GM12801 (cell line): ENCODE data around the gene UTS2.

Source experiments
- TF ChIP-seq, protein P1 (sequence below): IDR thresholded peaks from one replicate; pipeline ENCODE4 v1.5.1; 2011; ENCODE audit warnings: control low read depth; ENCODE audit not compliant: insufficient read length; ENCODE audit errors: extremely low read depth

The UTS2 gene, protein sequence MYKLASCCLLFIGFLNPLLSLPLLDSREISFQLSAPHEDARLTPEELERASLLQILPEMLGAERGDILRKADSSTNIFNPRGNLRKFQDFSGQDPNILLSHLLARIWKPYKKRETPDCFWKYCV

DNA sequence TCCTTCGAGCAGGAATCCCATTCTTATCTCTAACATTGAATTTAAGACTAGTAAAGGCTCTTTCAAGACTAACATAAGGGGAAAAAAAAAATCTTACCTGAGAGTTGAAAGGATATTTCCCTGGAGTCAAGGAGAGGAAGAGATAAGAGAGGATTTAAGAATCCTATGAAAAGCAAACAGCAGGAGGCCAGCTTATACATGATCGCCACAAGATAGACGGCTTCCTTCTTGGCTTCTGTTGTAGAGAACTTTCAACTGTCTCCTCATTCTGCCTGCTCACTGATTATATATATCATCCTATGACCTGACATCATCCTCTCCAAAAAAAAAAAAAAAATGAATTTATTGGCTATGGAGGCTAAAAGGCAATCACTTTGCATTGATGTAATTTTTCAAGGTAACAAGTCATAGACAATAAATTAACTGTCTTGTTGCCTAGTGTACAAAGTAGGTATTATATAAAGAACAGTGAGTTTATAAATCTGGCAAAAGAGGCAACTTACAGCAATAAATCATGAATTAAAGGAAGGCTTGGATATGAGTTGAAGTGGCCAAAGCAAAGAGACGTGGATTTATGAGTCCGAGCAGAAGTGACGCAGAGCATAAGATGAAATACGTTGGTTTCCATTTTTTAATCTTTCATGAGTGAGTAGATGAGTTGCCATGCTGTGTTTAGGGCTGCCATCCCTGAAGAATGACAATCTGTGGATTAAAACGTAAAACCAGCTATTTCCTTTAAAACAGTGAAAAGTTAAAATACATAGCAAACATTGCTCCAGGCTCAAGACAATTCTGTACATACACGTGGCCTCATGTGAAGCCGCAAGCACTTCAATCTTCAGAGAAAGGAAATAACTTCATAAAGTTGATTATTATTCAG lies at the start of gene UTS2:
TSS of gene UTS2 (minus strand) at position 262 of the 880 bp plus-strand sequence. CDS start at position 200, 62 bp downstream.
- TF ChIP-seq, protein P1, sequence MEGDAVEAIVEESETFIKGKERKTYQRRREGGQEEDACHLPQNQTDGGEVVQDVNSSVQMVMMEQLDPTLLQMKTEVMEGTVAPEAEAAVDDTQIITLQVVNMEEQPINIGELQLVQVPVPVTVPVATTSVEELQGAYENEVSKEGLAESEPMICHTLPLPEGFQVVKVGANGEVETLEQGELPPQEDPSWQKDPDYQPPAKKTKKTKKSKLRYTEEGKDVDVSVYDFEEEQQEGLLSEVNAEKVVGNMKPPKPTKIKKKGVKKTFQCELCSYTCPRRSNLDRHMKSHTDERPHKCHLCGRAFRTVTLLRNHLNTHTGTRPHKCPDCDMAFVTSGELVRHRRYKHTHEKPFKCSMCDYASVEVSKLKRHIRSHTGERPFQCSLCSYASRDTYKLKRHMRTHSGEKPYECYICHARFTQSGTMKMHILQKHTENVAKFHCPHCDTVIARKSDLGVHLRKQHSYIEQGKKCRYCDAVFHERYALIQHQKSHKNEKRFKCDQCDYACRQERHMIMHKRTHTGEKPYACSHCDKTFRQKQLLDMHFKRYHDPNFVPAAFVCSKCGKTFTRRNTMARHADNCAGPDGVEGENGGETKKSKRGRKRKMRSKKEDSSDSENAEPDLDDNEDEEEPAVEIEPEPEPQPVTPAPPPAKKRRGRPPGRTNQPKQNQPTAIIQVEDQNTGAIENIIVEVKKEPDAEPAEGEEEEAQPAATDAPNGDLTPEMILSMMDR = no peak

DNA sequence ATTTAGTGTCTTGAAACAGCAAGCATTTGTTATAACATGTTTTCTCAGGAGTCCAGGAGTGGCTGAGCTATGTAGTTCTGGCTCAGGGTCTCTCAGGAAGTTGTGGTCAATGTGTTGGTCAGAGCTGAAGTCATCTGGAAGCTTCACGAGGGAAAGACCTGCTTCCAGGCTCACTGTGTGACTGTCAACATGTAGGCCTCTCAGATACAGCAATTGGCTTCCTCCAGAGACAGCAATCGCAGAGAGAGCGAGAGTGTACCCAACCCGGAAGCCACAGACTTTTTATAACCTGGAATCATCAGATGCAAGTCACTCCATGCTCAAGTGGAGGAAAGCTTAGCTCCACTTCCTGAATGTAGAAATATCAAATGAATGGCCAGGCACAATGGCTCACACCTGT lies 46.9 kb upstream of the UTS2 start:
- TF ChIP-seq, protein P1 = no peak

DNA sequence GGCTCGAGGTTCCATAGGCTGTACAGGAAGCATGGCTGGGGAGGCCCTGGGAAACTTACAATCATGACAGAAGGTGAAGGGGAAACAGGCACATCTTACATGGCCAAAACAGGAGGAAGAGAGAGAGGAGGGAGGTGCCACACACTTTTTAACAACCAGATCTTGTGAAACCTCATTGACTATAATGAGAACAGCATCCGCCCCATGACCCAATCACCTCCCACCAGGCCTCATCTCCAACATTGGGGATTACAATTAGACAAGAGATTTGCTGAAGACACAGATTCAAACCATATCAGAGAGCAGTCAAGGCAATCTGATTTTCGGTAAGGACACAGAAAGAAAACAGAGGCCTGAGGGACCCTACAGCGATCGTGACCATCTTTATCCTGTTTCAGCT lies 46.1 kb upstream of the UTS2 start:
- TF ChIP-seq, protein P1 = no peak

DNA sequence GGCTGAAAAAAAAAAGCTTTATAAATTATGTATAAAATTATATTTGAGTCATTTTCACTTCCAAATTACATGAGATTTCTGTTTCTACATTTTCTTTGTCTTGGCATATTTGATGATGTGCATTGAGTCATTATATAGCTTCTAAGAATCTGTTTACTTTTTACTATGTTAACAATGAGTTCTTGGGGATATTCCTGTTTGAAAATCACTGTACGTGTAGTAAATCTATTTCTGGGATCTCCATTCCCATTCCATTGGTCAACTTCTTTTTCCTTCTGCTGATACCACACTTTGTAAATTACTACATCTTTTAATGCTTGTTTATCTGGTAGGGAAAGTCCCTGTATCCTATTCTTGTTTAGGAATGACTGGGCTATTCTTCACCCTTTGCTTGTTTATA lies 44.1 kb upstream of the UTS2 start:
- TF ChIP-seq, protein P1 = no peak

DNA sequence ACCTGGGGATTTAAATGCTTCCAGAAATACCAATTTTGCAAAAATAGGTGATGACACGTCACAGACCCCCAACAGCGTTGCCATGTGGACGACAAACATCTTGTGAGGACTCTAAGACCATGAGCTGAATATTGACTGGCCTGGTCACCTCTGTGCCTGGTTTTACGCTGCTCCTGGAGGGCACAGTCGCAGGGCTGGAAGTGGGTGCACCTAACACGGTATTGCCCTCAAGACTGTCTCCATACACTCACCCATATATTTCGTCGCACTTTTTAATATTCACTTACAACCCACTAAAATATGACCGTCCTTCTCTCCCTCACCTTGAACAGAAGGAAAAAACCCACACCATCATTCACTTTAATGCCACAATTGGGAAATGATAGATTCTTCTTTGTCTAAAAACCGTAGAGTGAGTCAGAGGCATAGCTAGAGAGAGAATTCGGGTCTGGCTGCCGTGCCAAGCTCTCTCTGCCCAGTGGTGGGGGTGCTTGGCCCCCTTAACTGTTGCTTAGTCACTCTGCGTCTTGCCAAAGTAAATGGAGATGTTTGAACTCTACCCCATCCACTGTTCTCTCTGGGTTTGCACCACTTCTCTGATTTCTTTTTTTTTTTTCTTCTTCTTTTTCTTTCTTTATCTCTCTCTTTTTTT lies 40.8 kb upstream of the UTS2 start:
- TF ChIP-seq, protein P1 = no peak

DNA sequence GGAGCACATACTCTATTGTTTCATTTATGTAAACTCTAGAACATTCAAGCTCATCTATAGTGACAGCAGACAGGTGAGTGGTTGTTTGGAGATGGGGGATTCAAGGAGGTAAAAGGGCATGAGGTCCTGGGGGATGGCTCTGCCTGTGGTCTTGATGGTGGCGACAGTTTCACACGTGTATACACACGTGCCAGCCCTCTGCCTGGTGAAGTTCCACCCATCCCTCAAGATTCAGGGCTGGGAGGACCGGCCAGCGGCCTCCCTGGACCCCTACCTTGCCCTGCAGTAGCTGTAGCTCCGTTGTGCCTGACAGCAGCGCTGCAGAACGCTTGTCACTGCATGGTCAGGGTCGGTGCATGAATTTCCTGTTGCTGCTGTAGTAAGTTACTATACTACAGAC lies 38.9 kb upstream of the UTS2 start:
- TF ChIP-seq, protein P1 = no peak

DNA sequence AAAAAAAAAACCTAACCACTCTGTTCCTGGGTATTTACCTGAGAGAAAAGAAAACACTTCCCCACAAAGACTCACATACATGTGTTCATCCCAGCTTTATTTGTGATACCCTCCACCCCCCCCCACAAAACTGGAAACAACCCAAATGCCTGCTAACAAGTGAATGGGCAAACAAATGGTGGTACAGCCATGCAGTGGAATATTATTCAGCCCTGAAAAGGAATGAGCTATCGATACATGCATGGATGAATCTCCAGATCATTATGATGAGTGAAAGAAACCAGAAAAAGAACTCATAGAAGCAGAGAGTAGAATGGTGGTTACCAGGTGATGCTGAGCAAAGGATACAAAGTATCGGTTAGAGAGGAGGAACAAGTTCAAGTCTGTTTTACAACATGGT lies 38.0 kb upstream of the UTS2 start:
- TF ChIP-seq, protein P1 = no peak
